Testis (tissue), 3 donors: ENCODE results near the gene RNF182. TPM values are rescaled to one million over a fixed set of nuclear protein-coding genes. Genes with fewer than 3 reads are reported as not detected.

Experiments used
- DNase-seq: peaks from one replicate; pipeline ENCODE4 v3.0.0-alpha.2; 2019
- H3K27ac ChIP-seq, 2 donors: fragments of 200-600 bp; sonication (generic); one replicate each; pipeline ENCODE4 v1.5.1; 2019
- H3K27me3 ChIP-seq: fragments of 200-600 bp; sonication (generic); one replicate; pipeline ENCODE4 v1.5.1; 2019
- H3K36me3 ChIP-seq: fragments of 200-600 bp; sonication (generic); one replicate; pipeline ENCODE4 v1.5.1; 2017; ENCODE audit warnings: low read depth; ENCODE audit errors: missing control alignments
- H3K4me1 ChIP-seq: fragments of 200-600 bp; sonication (generic); one replicate; pipeline ENCODE4 v1.5.1; 2019
- H3K4me3 ChIP-seq, 2 donors: fragments of 200-600 bp; sonication (generic); one replicate each; pipeline ENCODE4 v1.5.1; 2017 to 2019
- H3K9me3 ChIP-seq: fragments of 200-600 bp; sonication (generic); one replicate; pipeline ENCODE4 v1.5.1; 2017
- CTCF ChIP-seq, 3 experiments: fragments of 450-650 bp in 2 of 3; fragments of 200-600 bp in 1 of 3; sonication (generic) in 1 of 3; IDR thresholded peaks; one replicate each; pipeline ENCODE4 v1.5.1; 2016 to 2019; ENCODE audit warnings: antibody characterized with exemption in 3 of 3, mild to moderate bottlenecking in 2 of 3, moderate library complexity in 1 of 3
- POLR2A ChIP-seq: fragments of 450-650 bp; IDR thresholded peaks from one replicate; pipeline ENCODE4 v1.6.1; 2017; ENCODE audit warnings: antibody characterized with exemption, mild to moderate bottlenecking, moderate library complexity
- WGBS, 2 donors: methylation state at CpG; one replicate each; pipeline ENCODE4 v1.1.5; 2018; 5-methylcytosine and 5-hydroxymethylcytosine counted together
- intact Hi-C: fragments of 100-400 bp; cut with DNase I; formaldehyde crosslinking; loops from one replicate; pipeline ENCODE4 v1.15.1; 2023; ENCODE audit warnings: low total_unique reads
- polyA plus RNA-seq: library from polyadenylated mRNA; stranded (reverse); fragments of 350-450 nt; fragmentation: Illumina TruSeq; extraction: RNeasy Lipid Tissue Mini Kit (QIAGEN cat#74804); gene quantifications from one replicate; pipeline ENCODE4 v1.2.3, GENCODE V29; 2014; ENCODE audit warnings: low read depth, low replicate concordance; ENCODE audit not compliant: insufficient read depth
- total RNA-seq, 2 donors: library from RNA; depleted of rRNA; stranded (reverse); fragments of >200 nt; gene quantifications; one replicate each; pipeline ENCODE4 v1.2.3, GENCODE V29; 2016

The RNF182 gene
- total and polyA plus RNA-seq, 3 donors from 2014 or later = 5.8 to 7.2 (median 6.8) TPM

GRCh38 chr6:13993416-13993815 lies 68.7 kb downstream of the RNF182 start:
- Histone ChIP-seq H3K4me1 (no peaks in the 10 kb centered on the region), H3K36me3 (no peaks in the 10 kb centered on the region), H3K27ac (no peak overlapping the region), H3K9me3 (no peaks in the 10 kb centered on the region), H3K27me3 (no peaks in the 10 kb centered on the region), H3K4me3 (no peak overlapping the region)
- no peak for DNase-seq
- 62 to 70% methylated on average over 2 of the region's 2 CpGs for WGBS, 2 donors
- intact Hi-C loops = no loop called here
- TF ChIP-seq CTCF (IDR thresholded peaks at IDR 0.05) (no peak), POLR2A (no peak)

- no peaks in the 10 kb centered on the region for H3K4me1 ChIP-seq
- no peaks in the 10 kb centered on the region for H3K36me3 ChIP-seq
- no peaks in the 10 kb centered on the region for H3K9me3 ChIP-seq
- TF ChIP-seq CTCF (IDR thresholded peaks at IDR 0.05) (no peak), POLR2A (no peak)
- WGBS, 2 donors = 83 to 86% methylated on average over 3 of the region's 3 CpGs
- H3K27ac ChIP-seq = no peak overlapping the region
- no peaks in the 10 kb centered on the region for H3K27me3 ChIP-seq
- no peak overlapping the region for H3K4me3 ChIP-seq
- no peak for DNase-seq
- intact Hi-C loops = no loop called here
Observed at GRCh38 chr6:13998356-13998755, 73.6 kb downstream of the RNF182 start.

- DNase-seq = no peak
- TF ChIP-seq POLR2A (no peak), CTCF (IDR thresholded peaks at IDR 0.05) (no peak)
- intact Hi-C loops = no loop called here
Observed at GRCh38 chr6:14000901-14001300, 76.1 kb downstream of the RNF182 start.

GRCh38 chr6:14001329-14002012 lies 76.7 kb downstream of the RNF182 start:
- H3K4me3 ChIP-seq = no peak overlapping the region
- TF ChIP-seq CTCF (IDR thresholded peaks at IDR 0.05) = no peak
- no peak for TF ChIP-seq POLR2A
- no peaks in the 10 kb centered on the region for H3K4me1 ChIP-seq
- H3K36me3 ChIP-seq = no peaks in the 10 kb centered on the region
- WGBS, 2 donors = 60 to 68% methylated on average over 13 of the region's 13 CpGs
- H3K27me3 ChIP-seq = no peaks in the 10 kb centered on the region
- no peaks in the 10 kb centered on the region for H3K9me3 ChIP-seq
- no peak overlapping the region for H3K27ac ChIP-seq
- DNase-seq = no peak
- intact Hi-C loops = no loop called here

More at GRCh38 chr6:14000901-14001300, 76.1 kb downstream of the RNF182 start:
- Histone ChIP-seq H3K36me3 (no peaks in the 10 kb centered on the region), H3K4me1 (no peaks in the 10 kb centered on the region), H3K27me3 (no peaks in the 10 kb centered on the region), H3K4me3 (no peak overlapping the region), H3K9me3 (no peaks in the 10 kb centered on the region), H3K27ac (no peak overlapping the region)
- 53 to 63% methylated on average over 3 of the region's 3 CpGs for WGBS, 2 donors
